Activated T-helper 9 cell treated with anti-CD3 and anti-CD28 coated beads, Interleukin-2, amount 50 U/mL, for 16 hours (primary cell): ENCODE measurements around the gene GLIS2.
A peak's percentile ranks its signal among the peaks of the same experiment; 100 is the strongest.

Source experiments
- DNase-seq: peaks from one replicate; pipeline ENCODE4 v3.0.0-alpha.2; 2020; ENCODE audit warnings: low read depth

The GLIS2 gene

DNA sequence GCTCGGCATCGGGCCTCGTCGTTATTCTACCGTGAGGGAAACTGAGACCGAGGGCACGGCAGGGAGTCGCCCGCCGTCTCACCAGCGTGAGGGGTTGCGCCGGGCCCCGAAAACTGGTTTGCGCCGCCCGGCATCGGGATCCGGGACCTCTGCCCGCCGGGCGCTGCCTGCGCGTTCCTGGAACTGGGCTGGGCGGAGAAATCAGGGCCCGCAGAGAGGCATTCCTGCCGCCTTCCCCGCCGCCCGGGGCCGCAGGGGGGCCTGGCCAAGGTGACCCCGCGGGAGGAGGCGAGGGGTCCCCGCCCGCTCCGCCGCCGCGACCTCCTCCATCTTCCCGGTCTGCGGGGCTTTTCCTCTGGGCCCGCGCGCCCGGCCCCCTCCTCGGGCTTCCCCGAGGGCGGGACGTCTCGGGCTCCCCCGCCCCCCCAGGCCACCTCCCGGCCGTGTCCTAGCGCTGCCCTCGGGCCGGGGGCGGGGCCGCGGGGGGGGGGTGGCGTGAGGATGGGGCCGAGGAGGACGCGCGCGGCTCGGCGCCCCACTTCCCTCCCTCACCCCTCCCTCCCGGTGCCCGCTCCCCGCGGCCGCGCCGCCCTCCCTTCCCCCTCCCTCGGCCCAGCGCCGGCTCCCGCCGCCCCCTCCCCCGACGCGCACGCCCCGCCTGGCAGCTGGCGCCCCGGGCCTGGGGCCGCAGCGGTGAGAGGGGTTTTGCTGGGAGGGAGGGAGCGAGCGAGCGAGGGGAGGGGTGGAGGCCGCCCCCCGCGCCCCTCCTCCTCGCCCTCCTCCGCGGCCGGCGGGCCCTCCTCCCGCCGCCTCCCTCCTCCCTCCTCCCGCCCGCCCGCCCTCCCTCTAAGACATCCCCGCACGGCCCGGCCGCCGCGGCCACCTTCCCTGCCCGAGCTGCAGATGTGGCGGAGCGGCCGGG is at the start of gene GLIS2:
Gene GLIS2 (plus strand): TSS at position 882 of the 922 bp plus-strand sequence. CDS start 16,214 bp downstream, outside the sequence.
- no peak for DNase-seq

DNA sequence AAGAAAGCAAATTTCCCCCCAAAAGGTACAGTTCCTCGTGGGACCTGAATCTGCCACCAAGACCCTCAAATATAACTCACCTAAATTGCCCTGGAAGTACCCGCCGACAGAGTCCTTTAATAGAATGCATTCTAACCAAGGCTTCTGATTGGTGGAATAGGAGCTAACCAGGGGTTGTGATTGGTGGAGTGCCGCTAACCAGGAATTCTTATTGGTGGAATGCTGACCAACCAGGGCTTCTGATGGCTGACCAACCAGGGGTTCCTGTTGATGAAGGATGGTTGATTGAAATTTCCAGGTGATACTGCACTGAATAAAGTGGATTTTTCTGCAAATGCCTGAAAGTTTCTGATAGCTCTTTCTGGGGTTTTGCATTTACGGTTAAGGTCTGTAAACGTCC is 49.5 kb upstream of the GLIS2 start:
- no peak for DNase-seq

DNA sequence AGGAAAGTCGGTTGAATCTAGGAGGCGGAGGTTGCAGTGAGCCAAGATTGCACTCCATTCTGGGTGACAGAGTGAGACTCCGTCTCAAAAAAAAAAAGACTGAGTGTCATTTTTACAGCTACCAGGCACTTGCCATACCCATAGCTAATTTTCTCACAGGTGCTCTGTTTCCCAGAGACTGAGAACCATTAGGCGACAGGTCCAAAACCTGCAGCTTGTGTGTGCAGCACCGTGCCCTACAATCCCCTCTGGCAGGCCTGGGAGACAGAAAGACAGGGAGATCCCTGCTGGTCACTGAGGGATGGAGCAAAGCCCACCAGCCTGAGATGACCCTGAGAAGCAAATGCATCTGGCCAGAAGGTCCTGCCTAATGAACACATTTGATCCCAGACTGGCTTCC is 45.8 kb upstream of the GLIS2 start:
- no peak for DNase-seq

DNA sequence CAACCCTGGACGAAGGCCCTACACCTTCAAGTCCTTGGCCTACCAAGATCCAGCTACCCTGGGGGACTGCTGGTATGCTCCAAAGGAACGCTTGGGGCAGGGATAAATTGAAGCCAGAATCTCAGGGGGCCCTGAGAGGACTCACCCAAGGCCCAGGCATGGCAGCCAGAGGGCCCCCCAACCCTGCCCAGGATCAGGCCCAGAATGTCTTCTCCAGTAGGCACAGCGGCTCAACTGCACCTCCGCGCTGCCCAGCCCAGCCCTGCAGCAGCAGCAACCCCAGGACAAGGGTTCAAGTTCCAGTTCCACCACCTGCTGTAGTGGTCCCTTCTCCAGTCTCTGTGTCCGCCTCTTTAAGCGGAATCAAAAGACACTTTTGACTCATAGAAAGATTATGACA is 45.3 kb upstream of the GLIS2 start:
- DNase-seq: no peak

DNA sequence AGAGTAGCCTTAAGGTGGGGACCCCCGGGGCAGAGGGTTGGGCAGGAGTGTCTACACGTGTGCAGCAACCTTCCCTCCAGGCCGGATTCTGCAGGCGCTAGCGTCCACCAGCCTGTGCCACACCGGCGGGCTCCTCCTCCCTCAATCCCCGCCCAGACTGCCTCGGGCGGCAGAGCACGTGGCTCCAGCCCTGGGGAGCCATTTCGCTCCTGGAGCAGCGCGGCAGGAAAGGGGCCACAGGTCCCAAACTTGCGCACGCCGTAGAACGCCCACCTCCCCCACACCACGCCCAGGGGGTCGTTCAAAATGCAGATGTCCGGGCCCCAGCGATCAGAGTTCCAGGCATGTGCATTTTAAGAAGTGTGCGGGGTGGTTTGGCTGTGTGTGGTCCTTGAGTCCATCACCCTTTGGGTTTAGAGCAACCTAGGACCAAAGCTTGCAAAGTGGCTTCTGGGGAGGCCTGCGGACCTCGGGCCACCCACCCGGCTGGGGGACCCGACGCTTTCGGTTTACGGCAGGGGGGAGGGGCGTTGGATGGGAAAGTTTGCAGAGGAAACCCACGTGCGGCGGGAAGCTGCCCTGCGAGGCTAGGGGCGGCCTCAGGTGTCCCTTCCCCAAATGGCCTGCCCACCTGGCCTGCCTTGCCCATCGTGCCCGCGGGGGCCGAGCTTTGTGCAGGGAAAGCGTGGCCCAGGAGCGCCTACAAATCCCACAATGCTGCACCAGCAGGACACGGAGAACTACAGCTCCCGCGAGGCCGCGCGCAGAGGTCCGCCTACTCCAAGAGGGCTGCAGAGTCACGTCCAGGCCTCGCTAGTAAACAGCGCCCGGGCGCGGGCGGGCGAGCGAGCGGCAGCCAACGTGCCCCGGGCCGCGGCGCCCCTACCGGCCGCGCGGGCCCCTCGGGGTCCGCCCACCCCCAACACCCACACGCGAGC is 44.4 kb upstream of the GLIS2 start:
- DNase-seq: peak; percentile 84

DNA sequence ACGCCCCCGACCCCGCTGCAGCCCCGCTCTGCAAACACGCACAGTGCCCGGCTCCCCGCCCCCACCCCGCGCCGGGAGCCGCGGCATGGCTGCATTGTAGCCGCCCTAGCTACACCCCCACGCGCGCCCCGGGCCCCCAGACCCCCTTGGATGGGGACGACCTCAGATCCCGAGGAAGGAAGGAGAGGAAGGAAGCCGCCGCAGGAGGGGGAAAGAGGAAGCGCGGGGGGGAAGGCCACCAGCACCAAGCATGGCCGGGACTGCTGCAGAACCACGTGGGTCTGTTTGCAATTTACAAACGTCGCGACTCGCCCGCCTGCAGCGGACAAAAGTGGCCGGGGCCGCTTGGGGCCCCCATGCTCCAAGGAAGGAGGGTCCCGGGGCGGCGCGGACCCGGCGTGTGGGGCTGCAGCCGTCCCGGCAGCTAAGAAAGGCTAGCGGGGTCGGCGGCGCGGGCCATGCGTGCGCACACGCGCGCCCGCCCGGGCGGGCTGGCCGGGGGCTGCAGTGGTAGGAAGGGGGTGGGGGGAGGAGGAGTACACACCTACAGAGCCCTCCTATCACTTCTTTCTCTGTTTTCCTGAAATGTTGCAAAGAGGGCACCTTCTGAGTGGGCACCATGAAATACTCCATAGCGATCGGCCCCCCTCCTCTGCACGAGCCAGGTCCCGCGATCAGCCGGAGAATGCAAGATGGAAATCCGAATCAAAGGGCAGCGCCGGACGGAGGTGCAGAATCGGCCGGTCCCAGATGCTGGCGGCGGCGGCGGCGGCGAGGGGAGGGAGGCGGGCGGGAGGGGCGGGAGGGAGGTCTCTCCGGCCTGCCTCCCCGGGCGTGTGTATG is 43.5 kb upstream of the GLIS2 start:
- no peak for DNase-seq

DNA sequence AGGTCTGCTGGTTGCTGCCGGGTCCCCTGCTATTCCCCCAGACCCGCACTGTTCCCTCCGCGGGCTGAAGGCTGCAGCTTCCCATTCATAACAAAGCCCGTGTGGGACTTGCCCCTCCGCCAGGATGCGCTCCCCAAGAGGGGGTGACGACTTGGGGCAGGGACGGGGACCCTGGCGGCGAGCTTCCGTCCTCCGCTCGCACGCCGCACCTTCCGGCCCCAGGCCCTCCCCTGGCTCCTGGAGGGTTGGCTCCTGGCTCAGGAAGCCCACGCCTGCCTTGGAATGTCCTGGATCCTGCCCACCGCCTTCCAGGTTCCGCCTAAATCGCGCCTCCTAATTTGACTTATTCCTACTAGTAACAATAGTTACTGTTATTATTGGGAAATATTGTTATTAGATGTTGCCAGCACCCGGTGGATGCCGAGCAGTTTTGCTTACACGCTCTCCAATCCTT is 42.0 kb upstream of the GLIS2 start:
- peak; percentile 41 for DNase-seq

DNA sequence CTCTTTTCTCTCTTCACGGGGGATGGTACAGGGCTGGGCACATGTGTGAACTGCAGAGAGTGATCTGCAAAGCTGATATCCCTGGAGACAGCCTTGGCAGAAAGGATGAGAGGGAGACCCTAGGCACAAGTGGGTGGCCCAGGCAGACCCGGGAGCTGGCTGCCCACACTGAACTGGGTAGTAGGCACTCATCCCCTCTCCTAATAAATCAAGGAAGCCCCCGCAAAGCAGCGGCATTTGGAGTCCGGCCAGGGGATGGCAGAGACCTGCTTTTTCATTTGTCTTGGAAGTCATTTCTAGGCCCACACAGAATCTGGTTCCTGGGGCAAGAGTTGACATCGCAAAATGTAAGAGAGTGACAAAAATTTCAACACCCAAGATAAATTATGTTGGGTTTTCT is 40.0 kb upstream of the GLIS2 start:
- no peak for DNase-seq

DNA sequence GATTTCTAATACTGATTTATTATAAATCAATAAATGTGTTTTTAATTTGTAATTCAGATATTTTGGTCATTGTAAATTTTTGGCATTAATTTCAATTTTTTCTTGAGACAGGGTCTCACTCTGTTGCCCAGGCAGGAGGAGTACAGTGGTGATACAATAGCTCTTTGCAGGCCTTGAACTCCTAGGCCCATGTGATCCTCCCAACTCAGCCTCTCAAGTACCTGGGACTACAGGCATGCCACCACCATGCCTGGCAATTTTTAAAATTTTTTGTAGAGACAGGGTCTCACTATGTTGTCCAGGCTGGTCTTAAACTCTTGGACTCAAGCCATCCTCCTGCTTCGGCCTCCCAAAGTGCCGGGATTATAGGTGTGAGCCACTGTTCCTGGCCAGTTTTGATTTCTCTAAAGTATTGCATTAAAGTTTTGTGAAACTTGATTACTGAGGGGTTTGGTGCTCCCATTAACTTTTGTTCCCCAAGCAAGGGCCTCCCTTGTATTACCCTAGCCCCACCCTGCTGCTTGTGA is 37.8 kb upstream of the GLIS2 start:
- no peak for DNase-seq

DNA sequence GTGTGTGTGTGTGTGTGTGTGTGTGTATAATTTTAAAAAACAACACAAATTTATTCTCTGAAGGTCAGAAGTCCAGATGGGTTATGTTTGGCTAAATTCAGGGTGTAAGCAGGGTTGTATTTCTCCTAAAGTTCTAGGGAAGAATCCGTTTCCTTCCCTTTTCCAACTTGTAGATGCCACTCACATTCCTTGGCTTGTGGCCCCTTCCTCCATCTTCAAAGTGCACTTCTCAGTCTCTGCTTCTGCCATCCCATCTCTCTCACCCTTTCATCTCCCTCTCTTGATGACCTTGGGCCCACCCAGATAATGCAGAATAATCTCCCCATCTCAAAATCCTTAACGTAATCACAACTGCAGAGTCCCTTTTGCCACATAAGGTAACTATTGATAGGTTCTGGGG is 35.2 kb upstream of the GLIS2 start:
- no peak for DNase-seq

DNA sequence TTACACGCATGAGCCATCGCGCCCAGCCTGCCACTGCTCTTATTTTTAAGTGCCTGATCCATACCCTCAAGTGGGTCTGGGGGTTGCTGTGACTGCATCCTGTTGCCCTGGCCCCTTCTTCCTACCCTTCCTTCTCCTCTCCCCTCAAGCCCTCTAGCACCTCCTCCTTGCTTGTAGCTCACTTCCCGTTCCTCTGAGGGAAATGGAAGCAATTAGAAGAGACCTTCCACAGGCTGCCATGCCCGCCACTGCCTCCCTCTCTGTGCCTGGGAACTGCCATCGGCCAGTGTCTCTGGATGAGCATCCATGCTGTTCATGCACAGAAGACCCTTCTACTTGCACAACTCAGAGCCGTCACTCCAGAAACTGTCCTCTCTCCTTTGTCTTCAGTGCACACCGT is 32.4 kb upstream of the GLIS2 start:
- DNase-seq: no peak

DNA sequence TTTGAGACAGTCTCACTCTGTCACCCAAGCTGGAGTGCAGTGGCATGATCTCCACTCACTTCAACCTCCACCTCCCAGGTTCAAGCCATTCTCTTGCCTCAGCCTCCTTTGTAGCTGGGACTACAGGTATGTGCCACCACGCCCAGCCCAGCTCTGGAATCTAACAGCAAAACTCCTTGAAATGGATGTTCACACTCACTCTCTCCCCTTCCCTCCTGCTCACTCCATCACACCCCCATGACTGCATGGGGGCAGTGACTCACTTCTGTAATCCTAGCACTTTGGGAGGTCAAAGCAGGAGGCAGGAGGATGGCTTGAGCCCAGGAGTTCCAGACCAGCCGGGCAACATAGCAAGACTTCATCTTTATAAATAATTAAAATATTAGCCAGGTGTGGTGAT is 31.9 kb upstream of the GLIS2 start:
- no peak for DNase-seq

DNA sequence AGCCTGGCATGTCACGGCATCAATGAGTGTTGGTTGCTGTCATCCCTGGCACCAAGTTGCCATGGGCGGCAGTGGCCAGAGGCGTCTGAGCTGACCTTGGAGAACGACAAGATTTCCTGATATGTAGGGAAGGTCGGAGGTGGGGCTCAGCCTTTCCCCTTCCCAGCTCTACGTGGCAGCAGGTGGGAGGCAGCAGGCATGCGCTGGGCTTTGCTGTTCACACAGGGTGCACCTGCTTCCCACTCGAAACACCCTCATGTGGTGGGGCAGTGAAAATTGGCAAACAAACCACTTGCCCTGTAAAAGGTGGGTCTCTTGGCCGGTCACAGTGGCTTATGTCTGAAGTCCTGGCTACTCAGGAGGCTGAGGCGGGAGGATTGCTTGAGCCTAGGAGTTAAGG is 30.7 kb upstream of the GLIS2 start:
- no peak for DNase-seq

DNA sequence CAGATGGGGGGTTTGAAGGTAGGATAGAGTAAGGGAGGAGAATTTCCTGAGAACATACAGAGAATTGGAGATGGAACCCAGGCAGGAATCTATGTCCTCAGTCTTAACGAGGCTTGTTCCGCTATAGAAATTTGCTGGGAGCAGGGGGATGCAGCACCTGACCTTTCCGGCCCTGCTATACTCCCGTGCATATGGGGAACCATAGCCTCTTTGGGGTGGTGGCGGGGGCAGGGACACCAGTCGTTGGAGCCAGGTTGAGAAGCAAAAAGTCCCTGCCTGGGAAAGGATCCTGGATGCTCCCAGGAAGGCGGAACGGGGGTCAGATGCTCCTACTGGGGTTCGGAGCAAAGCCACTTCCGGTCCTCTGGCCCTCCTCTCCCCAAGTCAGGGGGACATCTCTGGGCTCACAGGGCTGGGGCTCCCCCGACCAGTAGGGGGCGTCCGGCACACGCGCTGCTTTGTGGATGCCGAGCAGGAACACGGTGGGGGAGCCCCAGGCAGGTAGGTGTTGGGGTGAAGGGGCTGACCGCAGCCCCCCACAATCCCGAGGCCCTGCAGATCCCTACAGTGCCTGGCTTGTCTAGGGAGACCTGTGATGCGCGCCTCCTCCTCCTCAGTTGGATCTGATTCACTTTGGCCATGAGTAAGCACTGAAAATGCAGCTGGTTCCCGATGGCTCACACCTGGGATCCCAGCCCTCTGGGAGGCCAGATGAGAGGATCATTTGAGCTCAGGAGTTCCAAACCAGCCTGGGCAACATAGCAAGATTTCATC is 27.5 kb upstream of the GLIS2 start:
- peak; percentile 71 for DNase-seq

DNA sequence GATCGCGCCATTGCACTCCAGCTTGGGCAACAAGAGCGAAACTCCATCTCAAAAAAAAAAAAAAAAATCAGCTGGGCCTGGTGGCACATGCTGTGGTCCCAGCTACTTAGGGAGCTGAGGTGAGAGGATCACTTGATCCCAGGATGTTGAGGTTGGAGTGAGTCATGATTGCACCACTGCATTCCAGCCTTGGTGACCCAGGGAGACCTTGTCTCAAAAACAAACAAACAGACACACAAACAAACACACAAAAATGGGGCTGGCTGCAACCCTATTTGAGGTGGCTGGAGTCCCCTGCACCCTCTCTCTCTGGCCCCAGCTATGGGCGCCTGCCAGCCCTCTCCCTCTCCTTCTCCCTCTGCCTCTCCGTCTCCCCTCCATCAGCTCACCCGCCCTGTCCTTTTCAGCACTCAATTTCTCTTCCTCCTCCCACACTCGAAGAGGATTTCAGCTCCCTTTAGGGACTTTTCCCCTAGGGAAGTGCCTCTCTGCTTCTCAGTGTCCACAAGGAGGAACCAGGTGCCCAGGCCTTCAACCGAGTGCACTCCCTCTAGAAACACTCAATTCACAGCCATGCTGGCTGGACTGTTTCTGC is 25.5 kb upstream of the GLIS2 start:
- no peak for DNase-seq

DNA sequence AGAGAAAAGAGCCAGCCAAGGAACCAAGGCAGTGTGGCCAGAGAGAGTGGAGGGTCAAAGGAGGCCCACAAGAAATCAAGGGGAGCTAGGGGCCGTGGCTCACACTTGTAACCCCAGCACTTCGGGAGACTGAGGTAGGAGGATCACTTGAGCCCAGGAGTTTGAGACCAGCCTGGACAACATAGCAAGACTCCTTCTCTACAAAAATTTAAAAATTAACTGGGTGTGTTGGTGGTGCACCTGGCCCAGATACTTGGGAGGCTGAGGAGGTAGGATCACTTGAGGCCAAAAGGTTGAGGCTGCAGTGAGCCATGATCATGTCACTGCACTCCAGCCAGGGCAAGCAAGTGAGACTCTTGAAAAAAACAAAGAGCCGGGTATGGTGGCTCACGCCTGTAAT is 24.2 kb upstream of the GLIS2 start:
- no peak for DNase-seq

DNA sequence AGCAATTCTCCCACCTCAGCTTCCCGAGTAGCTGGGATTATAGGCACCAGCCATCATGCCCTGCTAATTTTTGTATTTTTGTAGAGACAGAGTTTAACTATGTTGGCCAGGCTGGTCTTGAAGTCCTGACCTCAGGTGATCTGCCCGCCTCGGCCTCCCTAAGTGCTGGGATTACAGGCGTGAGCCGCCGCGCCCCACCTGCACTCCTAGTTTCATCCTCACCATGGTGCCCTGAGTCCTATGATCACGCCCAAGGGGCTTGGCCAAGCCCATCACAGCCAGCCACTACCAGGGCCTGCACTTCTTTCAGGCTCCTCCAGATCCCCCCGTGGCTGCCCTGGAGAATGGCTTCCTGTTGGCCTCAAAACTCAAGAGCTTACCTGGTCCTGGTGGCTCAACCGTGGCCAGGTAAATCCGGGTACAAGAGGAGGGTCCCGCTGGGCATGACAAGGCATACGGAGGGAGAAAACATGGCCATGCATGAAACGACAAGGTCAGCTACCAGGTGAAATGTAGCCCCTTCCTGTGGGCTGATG is 22.6 kb upstream of the GLIS2 start:
- no peak for DNase-seq

DNA sequence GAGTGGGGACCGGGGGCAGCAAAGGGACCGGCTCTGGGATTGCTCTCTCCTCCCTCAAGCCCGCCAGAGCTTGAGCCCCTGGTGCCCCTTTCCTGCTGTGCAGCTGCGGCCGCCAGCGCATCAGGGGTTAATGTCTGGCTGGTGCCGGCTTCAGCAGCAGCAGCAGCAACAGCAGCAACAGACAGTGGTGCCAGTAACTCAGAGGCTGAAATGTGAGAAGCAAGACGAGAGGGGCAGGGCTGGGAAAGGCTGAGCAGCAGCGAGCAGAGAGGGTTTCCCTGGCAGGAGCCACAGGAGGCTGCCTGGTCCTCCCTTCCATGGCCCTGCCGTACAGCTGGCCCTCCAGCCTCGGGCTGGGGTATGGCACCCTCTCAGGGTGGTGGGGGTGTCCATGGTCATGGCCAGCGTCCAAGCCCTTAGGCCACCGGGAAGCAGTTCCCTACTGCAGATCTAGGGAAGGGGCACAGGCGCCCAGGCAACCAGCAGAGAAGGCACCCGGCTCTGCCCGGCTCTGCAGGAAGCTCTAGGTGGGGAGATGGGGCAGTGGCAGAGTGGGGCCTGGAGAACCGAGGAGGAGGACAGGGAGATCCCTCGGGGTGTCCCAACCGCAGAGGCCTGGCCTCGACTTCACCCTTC is 21.9 kb upstream of the GLIS2 start:
- DNase-seq: no peak

DNA sequence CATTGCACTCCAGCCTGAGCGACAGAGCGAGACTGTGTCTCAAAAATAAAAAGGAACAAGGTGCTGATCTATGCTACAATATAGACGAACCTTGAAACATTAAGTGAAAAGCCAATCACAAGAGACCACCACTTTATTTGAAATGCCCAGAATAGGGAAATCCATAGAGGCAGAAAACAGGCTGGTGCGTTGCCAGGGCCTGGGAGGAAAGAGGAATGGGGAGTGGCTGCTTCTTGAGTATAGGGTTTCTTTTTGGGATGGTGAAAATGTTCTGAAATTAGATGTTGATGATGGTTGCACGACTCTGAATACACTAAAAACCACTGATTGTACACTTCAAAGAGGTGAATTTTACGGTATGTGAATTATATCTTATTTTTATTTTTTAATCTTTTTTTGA is 20.3 kb upstream of the GLIS2 start:
- DNase-seq: no peak

DNA sequence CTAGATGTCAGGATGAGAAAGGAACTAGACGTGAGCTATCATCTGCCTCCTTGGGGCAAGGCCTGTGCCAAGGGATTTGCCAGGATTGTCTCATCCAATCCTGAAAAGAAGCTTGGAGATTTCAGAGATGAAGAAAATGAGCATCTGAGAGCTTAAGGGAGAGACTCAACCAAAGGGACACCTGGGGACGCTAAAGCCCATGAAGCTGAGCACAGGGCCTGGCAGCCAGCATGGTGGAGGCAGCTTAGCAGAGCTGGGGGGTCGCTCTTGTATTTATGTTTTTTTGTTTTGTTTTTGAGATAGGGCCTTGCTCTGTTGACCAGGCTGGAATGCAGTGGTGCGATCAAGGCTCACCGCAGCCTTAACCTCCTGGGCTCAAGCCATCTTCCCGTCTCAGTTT is 18.4 kb upstream of the GLIS2 start:
- no peak for DNase-seq
